MV-4-11 (cell line): ENCODE data around the gene POMGNT2.
A peak's percentile ranks its signal among the peaks of the same experiment; 100 is the strongest.

Source experiments
- DNase-seq: peaks from one replicate; lab custom pipeline; 2025; lab: John Stamatoyannopoulos, UW

POMGNT2 gene

DNA sequence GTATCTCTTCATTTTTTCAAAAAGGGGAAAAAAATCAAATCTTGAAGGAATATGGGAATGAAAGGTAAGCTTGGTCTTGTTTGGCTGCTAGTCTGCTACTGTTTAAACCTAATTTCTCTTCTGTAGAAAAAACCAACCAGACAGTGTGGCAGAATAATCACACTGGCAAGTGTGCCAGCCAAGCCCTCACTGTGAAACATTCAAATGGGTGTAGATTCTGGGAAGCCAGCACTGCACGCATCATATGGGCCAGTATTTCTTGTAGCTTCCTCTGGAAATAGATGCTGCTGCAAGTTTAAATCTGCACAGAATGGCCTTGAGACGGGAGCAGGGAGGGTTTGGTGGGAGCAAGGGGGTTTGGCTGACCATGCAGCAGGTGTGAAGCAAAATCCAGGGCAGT is 62.1 kb downstream of the POMGNT2 start:
- no peak for DNase-seq

GRCh38 chr3:43043071-43043766 is 62.7 kb downstream of the POMGNT2 start:
- DNase-seq = no peak

- no peak for DNase-seq
Measured at GRCh38 chr3:43041517-43041916, 64.4 kb downstream of the POMGNT2 start.

- no peak for DNase-seq
Measured at GRCh38 chr3:43038010-43038409, 67.9 kb downstream of the POMGNT2 start.

GRCh38 chr3:43036621-43037423 is 69.1 kb downstream of the POMGNT2 start:
- no peak for DNase-seq

- DNase-seq = no peak
Measured at GRCh38 chr3:43035801-43036365, 70.0 kb downstream of the POMGNT2 start.

DNA sequence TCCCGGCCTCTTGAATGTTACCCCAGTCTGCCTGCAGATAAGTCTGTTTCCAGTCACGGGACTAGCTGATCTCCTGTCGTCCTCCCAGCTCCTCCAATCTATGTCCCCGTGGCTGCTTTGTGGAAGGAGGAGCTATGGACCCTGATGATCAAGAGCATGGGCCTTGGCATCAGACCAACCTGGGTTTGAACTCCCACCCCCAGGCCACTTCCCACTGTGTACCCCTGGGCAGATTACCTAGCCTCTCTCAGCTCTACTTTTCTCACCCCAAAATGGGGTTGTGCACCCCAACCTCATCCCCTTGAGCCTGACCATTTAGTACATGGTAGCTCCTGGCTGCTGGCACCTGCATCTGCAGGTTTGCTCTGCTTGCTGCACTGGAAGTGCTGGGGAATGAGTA is 71.0 kb downstream of the POMGNT2 start:
- no peak for DNase-seq

DNA sequence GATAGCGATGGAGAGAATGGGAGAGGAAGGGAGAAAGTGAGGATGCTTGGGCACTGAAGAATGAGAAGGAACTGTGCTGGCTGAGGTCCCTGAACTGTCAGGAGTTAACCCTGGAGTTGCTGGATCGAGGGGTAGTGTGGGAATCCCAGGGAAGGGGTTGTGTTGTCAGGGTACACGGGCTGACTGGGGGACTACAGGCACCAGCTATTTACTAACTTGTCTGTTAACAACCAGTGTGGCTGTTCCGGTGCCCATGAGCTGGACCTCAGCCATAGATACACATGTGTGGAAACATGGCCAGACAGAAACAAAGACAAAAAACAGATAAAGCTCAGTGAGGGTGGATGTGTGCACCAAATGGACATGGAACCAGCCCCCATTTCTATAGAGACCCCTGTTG is 71.7 kb downstream of the POMGNT2 start:
- DNase-seq = no peak

DNA sequence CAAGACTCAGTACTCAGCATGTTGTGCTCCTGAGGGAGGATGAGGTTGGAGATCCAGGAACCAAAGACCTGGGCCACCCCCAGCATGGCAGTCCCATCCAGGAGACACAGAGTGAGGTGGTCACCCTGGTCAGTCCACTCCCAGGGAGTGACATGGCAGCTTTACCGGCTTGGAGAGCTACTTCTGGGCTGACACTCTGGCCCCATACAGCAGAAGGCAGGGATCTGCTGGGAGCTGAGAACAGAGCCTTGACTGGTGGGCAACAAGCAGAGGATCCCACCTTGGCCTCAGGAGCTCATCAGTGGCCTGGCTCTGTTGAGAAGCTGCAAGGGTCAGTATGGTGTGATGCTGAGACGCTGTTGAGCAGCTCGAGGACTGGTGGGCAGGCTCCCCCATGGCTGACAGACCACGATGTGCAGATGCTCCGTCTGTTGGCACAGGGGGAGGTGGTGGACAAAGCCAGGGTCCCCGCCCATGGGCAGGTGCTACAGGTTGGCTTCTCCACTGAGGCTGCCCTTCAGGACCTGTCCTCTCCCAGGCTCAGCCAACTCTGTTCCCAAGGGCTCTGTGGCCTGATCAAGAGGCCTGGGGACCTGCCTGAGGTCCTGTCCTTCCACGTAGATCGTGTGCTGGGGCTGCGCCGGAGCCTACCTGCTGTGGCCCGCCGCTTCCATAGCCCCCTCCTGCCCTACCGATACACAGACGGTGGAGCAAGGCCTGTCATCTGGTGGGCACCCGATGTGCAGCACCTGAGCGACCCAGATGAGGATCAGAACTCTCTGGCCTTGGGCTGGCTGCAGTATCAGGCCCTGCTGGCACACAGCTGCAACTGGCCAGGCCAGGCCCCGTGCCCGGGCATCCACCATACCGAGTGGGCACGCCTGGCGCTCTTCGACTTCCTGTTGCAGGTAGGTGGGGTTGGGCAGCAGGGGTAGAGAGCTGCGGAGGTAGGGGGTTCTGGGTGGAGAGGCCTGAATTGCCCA is 72.9 kb downstream of the POMGNT2 start:
- no peak for DNase-seq

GRCh38 chr3:43031889-43032545 is 73.9 kb downstream of the POMGNT2 start:
- DNase-seq = no peak

GRCh38 chr3:43031485-43031884 is 74.4 kb downstream of the POMGNT2 start:
- DNase-seq = peak; percentile 37

- DNase-seq = no peak
Measured at GRCh38 chr3:43030162-43030935, 75.5 kb downstream of the POMGNT2 start.
